ENCODE results near the gene CXCL3.
A peak's percentile ranks its signal among the peaks of the same experiment; 100 is the strongest.

CXCL3 gene

GRCh38 chr4:74055498-74055897 is 17.0 kb upstream of the CXCL3 start:
- no peak for DNase-seq (ENCODE audit: low read depth)

GRCh38 chr4:74055096-74055495 is 16.6 kb upstream of the CXCL3 start:
- no peak for DNase-seq (ENCODE audit: low read depth)

DNA sequence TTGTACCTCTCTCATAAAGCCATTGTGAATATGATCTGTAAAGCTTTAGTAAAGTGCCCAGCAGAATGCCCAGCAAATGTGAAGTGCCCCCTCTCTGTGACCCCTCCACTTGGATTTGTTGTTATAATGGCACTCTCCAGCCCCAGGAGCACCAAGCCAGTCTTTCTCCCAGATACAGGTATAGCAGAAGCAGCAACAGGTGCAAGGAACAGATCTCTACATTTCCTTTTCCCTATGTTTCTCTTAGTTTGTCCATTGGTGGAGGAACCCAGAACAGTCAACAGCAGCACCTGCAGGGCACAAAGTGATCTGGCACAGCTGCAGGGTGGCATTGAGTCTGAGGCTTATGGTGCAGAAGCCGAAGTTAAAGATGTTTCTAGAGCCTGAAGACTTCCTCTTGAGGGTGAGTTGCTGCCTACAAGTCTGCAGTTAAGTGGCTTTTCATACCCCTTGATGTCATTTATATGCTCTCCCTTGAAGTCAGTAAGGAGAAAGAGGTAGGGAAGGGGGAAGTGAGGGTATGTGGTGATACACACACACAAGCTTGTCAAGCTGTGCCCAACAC is 16.1 kb upstream of the CXCL3 start:
- no peak for DNase-seq (ENCODE audit: low read depth)

GRCh38 chr4:74047152-74047551 is 8.7 kb upstream of the CXCL3 start:
- no peak for DNase-seq (ENCODE audit: low read depth)

- no peak for DNase-seq (ENCODE audit: low read depth)
These were observed 7.3 kb upstream of the CXCL3 start for GRCh38 chr4:74045772-74046171.

GRCh38 chr4:74045247-74045646 is 6.8 kb upstream of the CXCL3 start:
- no peak for DNase-seq (ENCODE audit: low read depth)

DNA sequence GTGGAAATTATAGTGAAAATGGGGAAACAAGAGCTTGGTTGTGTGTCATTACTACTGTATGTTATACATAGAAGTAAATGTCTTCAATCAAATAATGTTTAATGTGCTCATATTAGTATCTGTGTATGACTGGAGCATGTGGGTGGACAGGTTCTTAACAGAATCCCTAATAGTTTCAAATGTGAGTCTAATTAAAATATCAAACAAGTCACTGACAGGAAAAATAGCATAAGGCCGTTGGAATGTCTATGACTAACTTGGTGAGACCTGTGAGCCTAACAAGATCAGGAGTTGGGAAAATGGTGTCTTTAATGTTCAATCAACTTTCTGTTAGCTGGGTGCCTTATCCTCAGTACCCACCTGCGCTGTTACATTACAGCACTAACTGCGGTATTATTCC is 6.2 kb upstream of the CXCL3 start:
- peak; percentile 73 for DNase-seq (ENCODE audit: low read depth)

GRCh38 chr4:74042681-74043080 is 4.2 kb upstream of the CXCL3 start:
- DNase-seq (ENCODE audit: low read depth) = no peak

- no peak for DNase-seq (ENCODE audit: low read depth)
These were observed 2.9 kb upstream of the CXCL3 start for GRCh38 chr4:74041418-74041817.

GRCh38 chr4:74039315-74039763 is 850 bp upstream of the CXCL3 start:
- DNase-seq (ENCODE audit: low read depth) = no peak

DNA sequence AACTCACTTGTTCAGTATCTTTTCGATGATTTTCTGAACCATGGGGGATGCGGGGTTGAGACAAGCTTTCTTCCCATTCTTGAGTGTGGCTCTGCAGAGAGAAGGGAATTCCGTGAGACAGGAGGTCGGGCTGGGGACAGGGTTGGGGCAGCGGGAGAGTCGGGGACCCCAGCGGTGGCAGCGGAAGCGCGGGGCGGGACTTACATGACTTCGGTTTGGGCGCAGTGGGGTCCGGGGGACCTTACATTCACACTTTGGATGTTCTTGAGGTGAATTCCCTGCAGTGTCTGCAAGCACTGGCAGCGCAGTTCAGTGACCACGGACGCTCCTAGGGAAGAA is 434 bp downstream of the CXCL3 start:
- no peak for DNase-seq (ENCODE audit: low read depth)

DNA sequence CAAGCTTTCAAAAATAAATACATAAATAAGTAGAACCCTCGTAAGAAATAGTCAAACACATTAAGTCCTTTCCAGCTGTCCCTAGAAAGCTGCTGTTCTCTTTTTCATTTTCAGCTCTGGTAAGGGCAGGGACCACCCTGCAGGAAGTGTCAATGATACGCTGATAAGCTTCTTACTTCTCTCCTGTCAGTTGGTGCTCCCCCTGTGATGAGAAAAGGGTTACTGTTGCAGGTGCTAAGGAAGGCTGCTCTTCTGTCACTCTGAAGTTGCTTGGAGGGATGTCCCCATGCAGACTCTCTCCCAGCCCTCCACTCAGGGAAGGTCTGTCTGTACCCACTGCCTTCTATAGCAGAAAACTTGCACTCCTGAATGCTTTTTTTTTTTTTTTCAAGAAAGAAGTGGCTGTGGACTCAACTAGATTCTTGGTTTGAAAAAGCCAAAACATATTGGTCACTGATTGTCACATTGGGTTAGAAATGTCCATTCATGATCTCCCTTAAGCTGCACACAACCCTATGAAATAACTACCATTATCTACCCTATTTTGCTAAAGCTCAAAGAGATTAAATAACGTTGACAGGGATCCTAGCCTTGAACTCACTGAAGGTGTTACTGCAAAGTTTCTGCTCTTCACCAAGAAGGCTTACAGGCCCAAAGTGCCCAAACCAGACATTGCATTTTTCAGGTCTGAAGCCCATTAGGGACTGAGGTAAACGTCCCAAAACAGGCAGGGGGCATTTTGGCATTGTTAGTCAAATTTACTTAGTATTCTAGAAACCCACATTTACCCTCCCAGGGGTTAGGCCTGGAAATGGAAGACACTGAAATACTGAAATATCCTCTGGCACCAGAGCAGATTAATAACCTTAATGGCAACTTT is 1.2 kb downstream of the CXCL3 start:
- DNase-seq (ENCODE audit: low read depth) = peak; percentile 5

- peak; percentile 69 for DNase-seq (ENCODE audit: low read depth)
These were observed 4.8 kb downstream of the CXCL3 start for GRCh38 chr4:74033739-74034138.

GRCh38 chr4:74032064-74032463 is 6.4 kb downstream of the CXCL3 start:
- DNase-seq (ENCODE audit: low read depth) = peak; percentile 14

DNA sequence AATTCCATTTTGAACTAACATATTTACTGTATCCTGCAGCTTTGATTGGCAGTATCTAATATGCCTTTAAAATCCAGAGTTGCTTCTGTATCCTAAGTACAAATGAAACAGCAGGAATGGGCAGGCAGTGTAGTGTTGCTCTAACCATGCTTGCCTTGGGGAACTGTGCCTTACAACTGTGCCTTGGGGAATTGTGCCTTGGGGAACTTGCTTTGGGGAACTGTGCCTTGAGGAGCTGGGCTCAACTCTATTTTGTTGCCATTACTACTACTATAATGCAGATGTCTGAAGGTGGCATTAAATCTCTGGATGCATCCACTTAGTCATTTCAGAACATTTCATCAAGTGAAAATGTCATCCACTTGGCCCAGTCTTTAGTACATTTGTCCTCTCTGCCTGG is 6.9 kb downstream of the CXCL3 start:
- no peak for DNase-seq (ENCODE audit: low read depth)

DNA sequence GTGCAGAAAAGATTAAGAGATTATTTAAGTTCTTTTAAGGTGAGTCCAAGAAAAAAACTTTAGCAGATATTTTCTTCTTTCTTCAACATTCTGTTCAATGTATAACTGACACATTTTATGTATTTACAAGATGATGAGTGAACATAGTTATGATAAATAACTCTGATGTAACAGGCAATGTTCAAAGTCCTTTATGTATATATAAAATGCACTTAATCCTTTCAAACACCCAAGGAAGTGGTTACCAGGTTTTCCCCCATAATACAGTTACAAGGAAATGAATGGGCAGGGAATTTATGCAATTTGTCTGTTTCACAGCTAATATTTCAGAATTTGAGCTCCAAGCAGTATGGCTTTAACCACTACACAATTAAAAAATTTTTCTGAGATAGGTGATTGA is 8.2 kb downstream of the CXCL3 start:
- no peak for DNase-seq (ENCODE audit: low read depth)

- DNase-seq (ENCODE audit: low read depth) = no peak
These were observed 10.0 kb downstream of the CXCL3 start for GRCh38 chr4:74028504-74028903.

DNA sequence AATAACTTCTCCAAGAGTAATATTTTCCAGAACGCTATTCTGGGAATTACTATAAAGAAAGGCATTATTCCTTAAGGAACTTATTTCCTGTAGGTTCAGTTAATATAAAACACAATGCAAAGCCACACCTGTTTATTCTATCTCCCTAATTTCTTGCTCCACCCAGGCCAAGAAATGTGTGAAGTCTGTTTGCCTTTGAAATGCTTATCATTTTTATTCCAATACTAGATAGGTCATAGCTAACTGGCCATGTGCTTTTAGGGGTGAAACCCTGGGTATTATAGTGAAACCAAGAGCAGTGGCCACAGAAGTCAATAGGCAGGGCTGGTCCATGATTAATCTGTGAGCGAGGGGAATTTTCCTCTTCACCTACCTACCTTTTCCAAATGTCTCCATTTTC is 14.8 kb downstream of the CXCL3 start:
- no peak for DNase-seq (ENCODE audit: low read depth)

- DNase-seq (ENCODE audit: low read depth) = peak; percentile 15
These were observed 16.9 kb downstream of the CXCL3 start for GRCh38 chr4:74021601-74022000.

DNA sequence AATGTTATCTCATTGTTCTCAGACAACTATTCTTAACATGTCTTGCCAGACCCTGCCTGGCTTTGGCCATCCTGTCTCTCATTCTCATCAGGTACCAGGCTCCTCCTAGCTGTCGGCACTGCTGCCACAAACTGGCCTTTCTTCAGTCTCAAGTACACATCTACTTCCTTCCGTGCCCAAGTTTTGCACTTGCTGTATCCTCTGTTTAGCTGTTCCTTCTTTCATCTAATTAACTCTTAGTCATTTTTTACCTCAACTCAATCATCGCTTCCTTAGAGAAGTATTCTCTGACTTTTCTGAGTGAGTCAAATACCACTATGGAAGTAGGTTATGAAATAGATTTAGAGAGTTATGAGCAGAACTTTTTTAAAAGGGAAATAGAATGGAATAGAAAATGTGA is 19.7 kb downstream of the CXCL3 start:
- peak; percentile 51 for DNase-seq (ENCODE audit: low read depth)

GRCh38 chr4:74018116-74018515 is 20.4 kb downstream of the CXCL3 start:
- DNase-seq (ENCODE audit: low read depth) = peak; percentile 42

DNA sequence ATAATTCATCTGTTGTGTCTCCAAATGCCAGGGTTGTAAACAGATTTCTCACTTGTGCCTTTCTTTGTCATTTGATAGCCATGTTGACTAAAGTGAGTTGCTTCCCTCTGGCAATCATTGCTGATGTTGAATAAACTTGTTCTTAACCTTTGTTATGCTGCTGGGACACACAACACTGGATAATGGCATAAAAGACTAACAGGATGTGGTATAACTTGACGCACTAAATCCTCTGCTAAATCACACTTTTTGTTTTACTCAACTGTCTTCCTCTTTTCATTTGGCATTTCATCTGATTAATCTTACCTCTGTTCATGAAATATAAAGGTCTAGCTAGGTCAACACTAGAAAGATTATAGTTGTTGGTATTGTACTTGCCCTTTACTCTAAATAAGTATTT is 22.4 kb downstream of the CXCL3 start:
- peak; percentile 84 for DNase-seq (ENCODE audit: low read depth)

DNA sequence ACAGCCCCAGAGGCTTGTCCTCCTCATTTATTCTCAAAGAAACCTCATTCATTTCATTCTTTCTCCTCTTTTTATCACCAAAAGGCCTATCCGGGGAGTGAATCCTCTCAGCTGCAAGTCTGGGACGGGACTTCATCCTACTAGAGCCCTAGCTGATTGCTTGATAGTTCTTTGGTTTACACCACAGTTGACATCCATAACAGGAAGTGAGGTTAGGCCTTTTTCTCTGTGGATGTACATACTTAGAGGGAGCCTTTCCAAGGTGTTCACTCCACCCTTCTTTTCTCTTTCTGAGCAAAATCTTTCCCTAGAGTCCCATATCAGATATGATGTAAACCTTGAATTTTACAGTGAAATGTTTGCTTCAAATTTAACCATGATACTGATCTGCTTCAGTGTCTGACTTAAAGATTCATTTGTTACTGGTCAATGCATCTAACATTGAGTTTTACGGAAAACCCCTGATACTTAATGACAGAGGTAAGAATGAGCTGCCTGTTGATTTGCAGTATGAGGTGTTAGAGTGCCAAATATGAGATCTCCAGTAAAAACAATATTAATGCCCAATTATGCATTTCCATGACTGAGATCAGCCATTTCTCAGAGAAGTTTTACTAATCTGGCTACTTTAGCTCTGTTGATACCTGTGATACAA is 23.2 kb downstream of the CXCL3 start:
- no peak for DNase-seq (ENCODE audit: low read depth)

All from iris pigment epithelial cell (primary cell).